K562 (cell line): Measurements from ENCODE around the gene ZNF384. TPM values are rescaled to one million over a fixed set of nuclear protein-coding genes. Genes with fewer than 3 reads are reported as not detected.
A peak's percentile ranks its signal among the peaks of the same experiment; 100 is the strongest.

Experiments
- ARHGAP35 ChIP-seq: fragments of 450-650 bp; IDR thresholded peaks from 2 replicates; pipeline ENCODE4 v1.6.1; 2018; ENCODE audit not compliant: partially characterized antibody
- DNMT1 ChIP-seq: fragments of 450-650 bp; IDR thresholded peaks from 2 replicates; pipeline ENCODE4 v1.6.1; 2016; ENCODE audit warnings: antibody characterized with exemption, mild to moderate bottlenecking
- ELK1 ChIP-seq: sonication (generic); formaldehyde crosslinking; IDR thresholded peaks from 2 replicates; pipeline ENCODE4 v1.8.1; 2022; ENCODE audit warnings: missing genetic modification reagents
- FOSL1 ChIP-seq: fragments of 200-800 bp; sonication (Bioruptor generic); conservative IDR thresholded peaks from 2 replicates; pipeline ENCODE4 v1.6.1; 2016; ENCODE audit warnings: missing genetic modification characterization, missing compliant biosample characterization
- IRF9 ChIP-seq: fragments of 450-650 bp; IDR thresholded peaks from 2 replicates; pipeline ENCODE4 v1.6.1; 2016; ENCODE audit warnings: missing biosample characterization, missing genetic modification characterization
- MEIS2 ChIP-seq: fragments of 450-650 bp; IDR thresholded peaks from 2 replicates; pipeline ENCODE4 v1.6.1; 2014; ENCODE audit warnings: mild to moderate bottlenecking; ENCODE audit not compliant: partially characterized antibody
- MXD1 ChIP-seq: fragments of 250-450 bp; sonication (Bioruptor Pico); IDR thresholded peaks from 2 replicates; pipeline ENCODE4 v1.8.0; 2021; ENCODE audit warnings: borderline replicate concordance, mild to moderate bottlenecking, moderate library complexity; ENCODE audit not compliant: poor library complexity, severe bottlenecking
- SAFB ChIP-seq: fragments of 200-400 bp; formaldehyde crosslinking; IDR thresholded peaks from 2 replicates; pipeline ENCODE4 v1.6.1; 2017; ENCODE audit warnings: low read depth, low read length, borderline replicate concordance
- SOX6 ChIP-seq: fragments of 450-650 bp; IDR thresholded peaks from 2 replicates; pipeline ENCODE4 v1.6.1; 2014; ENCODE audit warnings: mild to moderate bottlenecking
- ZNF134 ChIP-seq: fragments of 250-450 bp; sonication (Bioruptor Pico); conservative IDR thresholded peaks from 2 replicates; pipeline ENCODE4 v1.4.0; 2020
- ZNF398 ChIP-seq: fragments of 250-450 bp; sonication (Bioruptor Pico); IDR thresholded peaks from 2 replicates; pipeline ENCODE4 v1.8.0; 2021; ENCODE audit warnings: moderate library complexity, mild to moderate bottlenecking, inconsistent platforms
- ZNF79 ChIP-seq: fragments of 250-450 bp; sonication (Bioruptor Pico); IDR thresholded peaks from 2 replicates; pipeline ENCODE4 v1.4.0; 2020; ENCODE audit warnings: low read depth, mild to moderate bottlenecking, moderate library complexity
- ZNF830 ChIP-seq: fragments of 250-450 bp; sonication (Bioruptor Pico); IDR thresholded peaks from 2 replicates; pipeline ENCODE4 v1.5.0; 2021; ENCODE audit warnings: mild to moderate bottlenecking
- polyA plus RNA-seq, 8 experiments: library from polyadenylated mRNA; depleted of rRNA in 4 of 8; stranded (reverse) in 5 of 8; unstranded in 3 of 8; fragments of >200 nt; fragmentation: Nextera tagmentation in 2 of 8; fragmentation: Illumina TruSeq in 1 of 8; extraction: Ambion mirVana in 2 of 8; extraction: Trizol in 1 of 8; gene quantifications; 2 replicates each; pipeline versions ENCODE4 v1.2.1 to v1.2.3, GENCODE V29; 2011 to 2014; ENCODE audit warnings: inconsistent platforms in 1 of 8, missing spikeins in 1 of 8
- total RNA-seq, 7 experiments: library from RNA; depleted of rRNA in 6 of 7; stranded (reverse); fragments of >200 nt in 6 of 7; fragmentation: Illumina TruSeq in 2 of 7; extraction: Trizol in 2 of 7; gene quantifications; 2 replicates each; pipeline versions ENCODE4 v1.2.1 to v1.2.3, GENCODE V29; 2011 to 2021; ENCODE audit warnings: low replicate concordance in 1 of 7
- TF ChIP-seq, protein P1 (sequence below), 2 experiments: fragments of 450-650 bp; conservative IDR thresholded peaks; 2 replicates each; pipeline ENCODE4 v1.6.1; 2017; ENCODE audit warnings: mild to moderate bottlenecking in 2 of 2, moderate library complexity in 2 of 2
- TF ChIP-seq, protein P2 (sequence below): fragments of 450-650 bp; IDR thresholded peaks from 2 replicates; pipeline ENCODE4 v1.6.1; 2016
- TF ChIP-seq, protein P3 (sequence below): sonication (generic); formaldehyde crosslinking; IDR thresholded peaks from 2 replicates; pipeline ENCODE4 v1.8.1; 2023; ENCODE audit warnings: mild to moderate bottlenecking, missing genetic modification reagents

ZNF384 gene
- total and polyA plus RNA-seq, 9 of the 15 experiments (the other 6 are each of a cell fraction or from before 2014, with no cell fraction given) = 0.36 to 64.8 (median 21.3) TPM

DNA sequence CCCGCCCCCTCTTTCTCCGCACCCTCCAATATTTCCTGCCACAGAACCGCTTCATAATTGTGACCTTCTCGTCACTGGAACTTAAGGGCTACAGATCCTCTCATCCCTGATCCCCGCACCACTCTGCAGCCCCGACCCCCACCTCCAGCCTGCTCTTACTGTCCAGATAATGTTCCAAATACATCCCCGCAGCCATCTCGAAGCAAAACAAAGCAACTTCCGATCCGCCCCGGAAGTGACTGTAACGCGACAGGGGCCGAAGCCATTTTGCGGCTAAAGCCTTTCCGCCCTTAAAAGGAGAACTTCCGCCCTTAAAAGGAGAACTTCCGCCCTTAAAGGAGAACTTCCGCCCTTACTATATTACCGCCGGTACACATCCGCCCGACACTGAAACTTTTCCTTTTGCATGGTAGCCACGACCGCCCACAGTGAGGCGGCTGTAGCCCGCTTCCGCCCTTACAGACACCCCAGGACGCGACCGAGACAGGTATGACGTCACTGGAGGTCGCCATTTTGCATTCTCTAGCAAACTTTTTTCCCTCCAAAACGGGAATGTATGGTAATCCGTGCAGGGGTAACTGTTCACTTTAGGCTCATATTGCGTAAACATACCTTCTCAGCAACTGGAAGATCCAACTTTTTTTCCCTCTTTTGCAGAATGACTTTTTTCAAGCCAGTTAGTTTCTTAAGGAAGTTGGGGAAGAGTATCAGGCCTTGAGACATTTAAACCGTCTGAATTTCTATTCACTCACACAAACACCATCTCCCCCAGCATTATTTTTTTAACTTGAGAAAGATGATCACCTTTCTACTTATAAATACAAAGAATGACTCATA is 26.1 kb downstream of the ZNF384 start, which contains the start of gene ING4 (continued):
- TF ChIP-seq MXD1 (CRISPR knock-in tag) (no peak), ZNF830 (CRISPR knock-in tag) (no peak), SOX6 (no peak), ZNF134 (CRISPR knock-in tag) (no peak), SAFB (no peak), FOSL1 (peak; percentile 65; the same call in 1 of the 2 replicates), ZNF398 (no peak), ELK1 (CRISPR knock-in tag) (peak; percentile 98), DNMT1 (peak; percentile 94), MEIS2 (no peak), IRF9 (tag) (peak; percentile 62; the same call in 1 of the 2 replicates), ARHGAP35 (no peak), ZNF79 (no peak)
- TF ChIP-seq, protein P1, sequence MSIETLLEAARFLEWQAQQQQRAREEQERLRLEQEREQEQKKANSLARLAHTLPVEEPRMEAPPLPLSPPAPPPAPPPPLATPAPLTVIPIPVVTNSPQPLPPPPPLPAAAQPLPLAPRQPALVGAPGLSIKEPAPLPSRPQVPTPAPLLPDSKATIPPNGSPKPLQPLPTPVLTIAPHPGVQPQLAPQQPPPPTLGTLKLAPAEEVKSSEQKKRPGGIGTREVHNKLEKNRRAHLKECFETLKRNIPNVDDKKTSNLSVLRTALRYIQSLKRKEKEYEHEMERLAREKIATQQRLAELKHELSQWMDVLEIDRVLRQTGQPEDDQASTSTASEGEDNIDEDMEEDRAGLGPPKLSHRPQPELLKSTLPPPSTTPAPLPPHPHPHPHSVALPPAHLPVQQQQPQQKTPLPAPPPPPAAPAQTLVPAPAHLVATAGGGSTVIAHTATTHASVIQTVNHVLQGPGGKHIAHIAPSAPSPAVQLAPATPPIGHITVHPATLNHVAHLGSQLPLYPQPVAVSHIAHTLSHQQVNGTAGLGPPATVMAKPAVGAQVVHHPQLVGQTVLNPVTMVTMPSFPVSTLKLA (conservative IDR thresholded peaks at IDR 0.05) = peak; percentile 78 to 91
- TF ChIP-seq, protein P2, sequence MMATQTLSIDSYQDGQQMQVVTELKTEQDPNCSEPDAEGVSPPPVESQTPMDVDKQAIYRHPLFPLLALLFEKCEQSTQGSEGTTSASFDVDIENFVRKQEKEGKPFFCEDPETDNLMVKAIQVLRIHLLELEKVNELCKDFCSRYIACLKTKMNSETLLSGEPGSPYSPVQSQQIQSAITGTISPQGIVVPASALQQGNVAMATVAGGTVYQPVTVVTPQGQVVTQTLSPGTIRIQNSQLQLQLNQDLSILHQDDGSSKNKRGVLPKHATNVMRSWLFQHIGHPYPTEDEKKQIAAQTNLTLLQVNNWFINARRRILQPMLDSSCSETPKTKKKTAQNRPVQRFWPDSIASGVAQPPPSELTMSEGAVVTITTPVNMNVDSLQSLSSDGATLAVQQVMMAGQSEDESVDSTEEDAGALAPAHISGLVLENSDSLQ = peak; percentile 89
- TF ChIP-seq, protein P3, sequence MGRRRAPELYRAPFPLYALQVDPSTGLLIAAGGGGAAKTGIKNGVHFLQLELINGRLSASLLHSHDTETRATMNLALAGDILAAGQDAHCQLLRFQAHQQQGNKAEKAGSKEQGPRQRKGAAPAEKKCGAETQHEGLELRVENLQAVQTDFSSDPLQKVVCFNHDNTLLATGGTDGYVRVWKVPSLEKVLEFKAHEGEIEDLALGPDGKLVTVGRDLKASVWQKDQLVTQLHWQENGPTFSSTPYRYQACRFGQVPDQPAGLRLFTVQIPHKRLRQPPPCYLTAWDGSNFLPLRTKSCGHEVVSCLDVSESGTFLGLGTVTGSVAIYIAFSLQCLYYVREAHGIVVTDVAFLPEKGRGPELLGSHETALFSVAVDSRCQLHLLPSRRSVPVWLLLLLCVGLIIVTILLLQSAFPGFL (CRISPR knock-in tag) = no peak
